ENCODE data around the gene OR2C3. TPM values are rescaled to one million over a fixed set of nuclear protein-coding genes. Genes with fewer than 3 reads are reported as not detected.

OR2C3 gene
- total and polyA plus RNA-seq, 5 donors from 2014 or later: not detected

GRCh38 chr1:247552231-247552630 is 16.0 kb upstream of the OR2C3 start:
- Histone ChIP-seq H3K4me1 (ENCODE audit: control insufficient read depth, insufficient read depth, low read length, poor library complexity, severe bottlenecking) (no peaks in the 10 kb centered on the region), H3K9me3 (ENCODE audit: control insufficient read depth in 2 of 2, low read length in 2 of 2) (no peaks in the 10 kb centered on the region), H3K36me3 (ENCODE audit: control insufficient read depth, insufficient read depth, low read length) (no peaks in the 10 kb centered on the region), H3K4me3 (ENCODE audit: low read depth, low read length) (no peak overlapping the region), H3K27me3 (ENCODE audit: control insufficient read depth, insufficient read depth, low read length) (no peaks in the 10 kb centered on the region), H3K27ac (ENCODE audit: insufficient read depth, low read length, poor library complexity, severe bottlenecking) (no peak overlapping the region)
- Mint-ChIP-seq H3K27ac (no peak overlapping the region), H3K4me3 (no peak overlapping the region), H3K27me3 (peaks cover 10% of the 10 kb centered on the region), H3K9me3 (peaks cover 0 to 2% (median 0%) of the 10 kb centered on the region in 7 donors), H3K36me3 (no peaks in the 10 kb centered on the region), H3K4me1 (peaks cover 0 to 2% (median 0%) of the 10 kb centered on the region in 4 donors)
- DNase-seq: no peak
- no peak for ATAC-seq (ENCODE audit: low read depth in 2 of 2)

- H3K4me3 ChIP-seq (ENCODE audit: low read depth, low read length): no peak overlapping the region
- Mint-ChIP-seq H3K27ac (no peak overlapping the region), H3K4me1 (peaks cover 0 to 2% (median 0%) of the 10 kb centered on the region in 4 donors), H3K27me3 (peaks cover 10% of the 10 kb centered on the region), H3K9me3 (peaks cover 0 to 2% (median 0%) of the 10 kb centered on the region in 7 donors), H3K4me3 (no peak overlapping the region), H3K36me3 (no peaks in the 10 kb centered on the region)
- H3K27ac ChIP-seq (ENCODE audit: insufficient read depth, low read length, poor library complexity, severe bottlenecking): no peak overlapping the region
- H3K9me3 ChIP-seq (ENCODE audit: control insufficient read depth in 2 of 2, low read length in 2 of 2): no peaks in the 10 kb centered on the region
- DNase-seq (no peak), ATAC-seq (ENCODE audit: low read depth in 2 of 2) (no peak)
- H3K36me3 ChIP-seq (ENCODE audit: control insufficient read depth, insufficient read depth, low read length): no peaks in the 10 kb centered on the region
- no peaks in the 10 kb centered on the region for H3K27me3 ChIP-seq (ENCODE audit: control insufficient read depth, insufficient read depth, low read length)
- H3K4me1 ChIP-seq (ENCODE audit: control insufficient read depth, insufficient read depth, low read length, poor library complexity, severe bottlenecking): no peaks in the 10 kb centered on the region
Observed at GRCh38 chr1:247551721-247552120, 15.5 kb upstream of the OR2C3 start.

DNA sequence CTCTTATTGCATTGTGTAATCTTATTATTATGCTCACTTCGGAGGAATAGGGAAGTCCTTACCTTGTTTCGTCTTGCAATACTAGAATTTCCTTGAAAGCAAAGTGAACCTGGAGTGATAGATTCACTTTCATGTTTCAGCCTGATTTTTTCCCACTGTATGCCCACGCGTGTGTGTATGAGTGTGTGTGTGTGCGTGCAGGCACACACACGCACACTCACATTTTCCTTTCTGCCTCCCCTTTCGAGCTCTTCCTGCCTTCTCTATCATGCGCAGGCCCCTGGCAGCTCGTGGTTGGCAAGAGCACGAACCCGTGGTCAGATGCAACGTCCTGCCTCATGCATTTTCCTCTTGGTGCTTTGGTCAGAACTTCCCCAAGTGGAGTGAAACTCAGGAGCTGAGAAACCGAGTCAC is 12.5 kb upstream of the OR2C3 start, which contains the start of gene GCSAML:
GCSAML (plus strand) TSS at position 366 of the 414 bp plus-strand sequence. CDS start 58 bp downstream, outside the sequence.
- ATAC-seq (ENCODE audit: low read depth in 2 of 2) (no peak), DNase-seq (no peak)
- Histone ChIP-seq H3K27me3 (ENCODE audit: control insufficient read depth, insufficient read depth, low read length) (no peaks in the 10 kb centered on the region), H3K4me3 (ENCODE audit: low read depth, low read length) (no peak within 1 kb of the TSS), H3K36me3 (ENCODE audit: control insufficient read depth, insufficient read depth, low read length) (no peaks in the 10 kb centered on the region), H3K4me1 (ENCODE audit: control insufficient read depth, insufficient read depth, low read length, poor library complexity, severe bottlenecking) (no peaks in the 10 kb centered on the region), H3K9me3 (ENCODE audit: control insufficient read depth in 2 of 2, low read length in 2 of 2) (no peaks in the 10 kb centered on the region), H3K27ac (ENCODE audit: insufficient read depth, low read length, poor library complexity, severe bottlenecking) (no peak within 1 kb of the TSS)
- Mint-ChIP-seq H3K27ac (no peak within 1 kb of the TSS), H3K9me3 (peaks cover 0 to 1% (median 0%) of the 10 kb centered on the region in 7 donors), H3K27me3 (peaks cover 10% of the 10 kb centered on the region), H3K36me3 (no peaks in the 10 kb centered on the region), H3K4me1 (peaks cover 0 to 2% (median 0%) of the 10 kb centered on the region in 4 donors), H3K4me3 (no peak within 1 kb of the TSS)

DNA sequence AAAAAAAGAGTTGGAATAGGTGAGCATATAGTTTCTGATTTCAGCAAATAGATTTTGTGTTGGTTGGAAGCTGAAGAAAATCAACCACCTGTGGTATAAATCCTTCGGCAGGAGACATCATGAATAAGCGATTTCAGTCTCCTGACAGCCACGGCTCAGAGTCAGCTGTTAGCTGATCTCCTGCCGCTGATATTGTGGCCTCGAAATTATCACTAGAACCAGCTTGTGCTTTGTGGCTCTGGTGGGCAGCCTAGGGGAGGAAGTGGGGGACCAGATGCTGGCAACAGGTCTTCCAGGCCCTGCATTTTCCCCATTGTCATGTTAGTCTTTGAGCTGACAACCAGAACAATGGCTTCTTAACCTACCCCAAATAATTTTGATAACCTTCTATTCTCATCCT is 11.9 kb upstream of the OR2C3 start:
- Histone ChIP-seq H3K4me3 (ENCODE audit: low read depth, low read length) (no peak overlapping the region), H3K9me3 (ENCODE audit: control insufficient read depth in 2 of 2, low read length in 2 of 2) (no peaks in the 10 kb centered on the region), H3K27me3 (ENCODE audit: control insufficient read depth, insufficient read depth, low read length) (no peaks in the 10 kb centered on the region), H3K27ac (ENCODE audit: insufficient read depth, low read length, poor library complexity, severe bottlenecking) (no peak overlapping the region), H3K4me1 (ENCODE audit: control insufficient read depth, insufficient read depth, low read length, poor library complexity, severe bottlenecking) (no peaks in the 10 kb centered on the region), H3K36me3 (ENCODE audit: control insufficient read depth, insufficient read depth, low read length) (no peaks in the 10 kb centered on the region)
- Mint-ChIP-seq H3K27ac (no peak overlapping the region), H3K36me3 (no peaks in the 10 kb centered on the region), H3K4me1 (peaks cover 0 to 2% (median 0%) of the 10 kb centered on the region in 4 donors), H3K4me3 (no peak overlapping the region), H3K9me3 (peaks cover 0 to 1% (median 0%) of the 10 kb centered on the region in 7 donors), H3K27me3 (peaks cover 10% of the 10 kb centered on the region)
- ATAC-seq (ENCODE audit: low read depth in 2 of 2): no peak
- no peak for DNase-seq

DNA sequence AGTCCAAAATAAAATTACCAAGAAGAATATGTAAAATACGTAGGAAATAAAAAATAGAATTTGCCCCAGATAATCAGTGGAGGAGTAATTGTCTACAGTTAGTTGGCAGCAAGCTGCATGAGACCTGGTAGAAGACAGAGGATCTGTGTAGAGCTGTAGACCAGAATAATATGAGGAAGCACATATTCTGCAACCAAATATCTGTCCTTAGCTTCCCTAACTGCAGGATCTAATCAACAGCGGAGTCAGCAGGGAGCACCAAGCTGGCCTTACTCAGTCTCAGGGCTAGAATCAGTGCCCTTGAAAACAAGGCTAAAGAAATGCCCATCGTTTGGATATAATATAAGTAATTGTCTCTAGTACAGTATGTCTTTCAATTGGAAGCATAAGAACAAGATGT is 6.6 kb upstream of the OR2C3 start:
- Histone ChIP-seq H3K36me3 (ENCODE audit: control insufficient read depth, insufficient read depth, low read length) (no peaks in the 10 kb centered on the region), H3K4me1 (ENCODE audit: control insufficient read depth, insufficient read depth, low read length, poor library complexity, severe bottlenecking) (no peaks in the 10 kb centered on the region), H3K4me3 (ENCODE audit: low read depth, low read length) (no peak overlapping the region), H3K27ac (ENCODE audit: insufficient read depth, low read length, poor library complexity, severe bottlenecking) (no peak overlapping the region), H3K9me3 (ENCODE audit: control insufficient read depth in 2 of 2, low read length in 2 of 2) (no peaks in the 10 kb centered on the region), H3K27me3 (ENCODE audit: control insufficient read depth, insufficient read depth, low read length) (no peaks in the 10 kb centered on the region)
- no peak for DNase-seq
- Mint-ChIP-seq H3K27me3 (peaks cover 9% of the 10 kb centered on the region), H3K9me3 (peaks cover 0 to 2% (median 0%) of the 10 kb centered on the region in 7 donors), H3K4me1 (no peaks in the 10 kb centered on the region), H3K36me3 (no peaks in the 10 kb centered on the region), H3K4me3 (no peak overlapping the region), H3K27ac (no peak overlapping the region)
- no peak for ATAC-seq (ENCODE audit: low read depth in 2 of 2)

- DNase-seq (no peak), ATAC-seq (ENCODE audit: low read depth in 2 of 2) (no peak)
- H3K27ac ChIP-seq (ENCODE audit: insufficient read depth, low read length, poor library complexity, severe bottlenecking): no peak overlapping the region
- Mint-ChIP-seq H3K4me1 (no peaks in the 10 kb centered on the region), H3K4me3 (no peak overlapping the region), H3K27me3 (peaks cover 5% of the 10 kb centered on the region), H3K9me3 (peaks cover 0 to 2% (median 0%) of the 10 kb centered on the region in 7 donors), H3K27ac (no peak overlapping the region), H3K36me3 (no peaks in the 10 kb centered on the region)
- H3K9me3 ChIP-seq (ENCODE audit: control insufficient read depth in 2 of 2, low read length in 2 of 2): no peaks in the 10 kb centered on the region
- no peak overlapping the region for H3K4me3 ChIP-seq (ENCODE audit: low read depth, low read length)
- H3K36me3 ChIP-seq (ENCODE audit: control insufficient read depth, insufficient read depth, low read length): no peaks in the 10 kb centered on the region
- no peaks in the 10 kb centered on the region for H3K27me3 ChIP-seq (ENCODE audit: control insufficient read depth, insufficient read depth, low read length)
- H3K4me1 ChIP-seq (ENCODE audit: control insufficient read depth, insufficient read depth, low read length, poor library complexity, severe bottlenecking): no peaks in the 10 kb centered on the region
Observed at GRCh38 chr1:247540581-247540980, 4.3 kb upstream of the OR2C3 start.

DNA sequence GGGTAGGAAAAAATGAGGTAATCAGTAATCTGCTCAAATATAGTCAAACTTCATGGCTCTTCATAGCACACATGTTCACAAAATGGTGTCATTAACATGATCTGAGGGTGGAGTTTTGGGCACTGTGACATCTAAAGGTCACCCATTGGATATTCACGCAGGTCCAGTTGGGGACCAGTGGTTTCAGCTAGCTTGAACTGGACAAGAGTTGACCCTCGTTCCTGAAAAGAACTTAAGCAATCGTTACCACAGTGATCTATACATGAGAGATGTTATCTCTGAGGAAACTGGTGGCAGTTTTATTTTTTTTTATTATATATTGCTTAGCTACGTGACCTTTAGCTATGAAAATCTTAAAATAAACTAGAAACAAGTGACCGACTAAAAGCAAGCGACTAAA is 3.0 kb upstream of the OR2C3 start:
- DNase-seq (no peak), ATAC-seq (ENCODE audit: low read depth in 2 of 2) (no peak)
- peaks cover 6% of the 10 kb centered on the region for H3K27me3 Mint-ChIP-seq
- H3K27me3 ChIP-seq (ENCODE audit: control insufficient read depth, insufficient read depth, low read length): no peaks in the 10 kb centered on the region
- H3K36me3 Mint-ChIP-seq: no peaks in the 10 kb centered on the region
- no peak overlapping the region for H3K27ac ChIP-seq (ENCODE audit: insufficient read depth, low read length, poor library complexity, severe bottlenecking)
- no peak overlapping the region for H3K27ac Mint-ChIP-seq
- no peaks in the 10 kb centered on the region for H3K9me3 ChIP-seq (ENCODE audit: control insufficient read depth in 2 of 2, low read length in 2 of 2)
- no peaks in the 10 kb centered on the region for H3K36me3 ChIP-seq (ENCODE audit: control insufficient read depth, insufficient read depth, low read length)
- no peak overlapping the region for H3K4me3 ChIP-seq (ENCODE audit: low read depth, low read length)
- no peak overlapping the region for H3K4me3 Mint-ChIP-seq
- peaks cover 0 to 2% (median 0%) of the 10 kb centered on the region in 7 donors for H3K9me3 Mint-ChIP-seq
- H3K4me1 Mint-ChIP-seq: no peaks in the 10 kb centered on the region
- H3K4me1 ChIP-seq (ENCODE audit: control insufficient read depth, insufficient read depth, low read length, poor library complexity, severe bottlenecking): no peaks in the 10 kb centered on the region

- no peaks in the 10 kb centered on the region for H3K27me3 ChIP-seq (ENCODE audit: control insufficient read depth, insufficient read depth, low read length)
- no peak overlapping the region for H3K4me3 Mint-ChIP-seq
- no peak overlapping the region for H3K4me3 ChIP-seq (ENCODE audit: low read depth, low read length)
- H3K27ac Mint-ChIP-seq: no peak overlapping the region
- peaks cover 9% of the 10 kb centered on the region for H3K27me3 Mint-ChIP-seq
- no peak overlapping the region for H3K27ac ChIP-seq (ENCODE audit: insufficient read depth, low read length, poor library complexity, severe bottlenecking)
- no peaks in the 10 kb centered on the region for H3K9me3 ChIP-seq (ENCODE audit: control insufficient read depth in 2 of 2, low read length in 2 of 2)
- no peaks in the 10 kb centered on the region for H3K36me3 ChIP-seq (ENCODE audit: control insufficient read depth, insufficient read depth, low read length)
- no peaks in the 10 kb centered on the region for H3K4me1 Mint-ChIP-seq
- H3K36me3 Mint-ChIP-seq: no peaks in the 10 kb centered on the region
- DNase-seq (no peak), ATAC-seq (ENCODE audit: low read depth in 2 of 2) (no peak)
- H3K9me3 Mint-ChIP-seq: peaks cover 0 to 2% (median 0%) of the 10 kb centered on the region in 7 donors
- no peaks in the 10 kb centered on the region for H3K4me1 ChIP-seq (ENCODE audit: control insufficient read depth, insufficient read depth, low read length, poor library complexity, severe bottlenecking)
Observed at GRCh38 chr1:247538561-247538960, 2.3 kb upstream of the OR2C3 start.

Data from CD4-positive, CD25-positive, alpha-beta regulatory T cell (primary cell).